Embryonic facial prominence (tissue), 1 donor: ENCODE measurements around the gene TCF12.

Experiments
- DNase-seq: peaks from one replicate; pipeline ENCODE4 v3.0.0-alpha.2; 2016; ENCODE audit errors: extremely low spot score

The TCF12 gene

DNA sequence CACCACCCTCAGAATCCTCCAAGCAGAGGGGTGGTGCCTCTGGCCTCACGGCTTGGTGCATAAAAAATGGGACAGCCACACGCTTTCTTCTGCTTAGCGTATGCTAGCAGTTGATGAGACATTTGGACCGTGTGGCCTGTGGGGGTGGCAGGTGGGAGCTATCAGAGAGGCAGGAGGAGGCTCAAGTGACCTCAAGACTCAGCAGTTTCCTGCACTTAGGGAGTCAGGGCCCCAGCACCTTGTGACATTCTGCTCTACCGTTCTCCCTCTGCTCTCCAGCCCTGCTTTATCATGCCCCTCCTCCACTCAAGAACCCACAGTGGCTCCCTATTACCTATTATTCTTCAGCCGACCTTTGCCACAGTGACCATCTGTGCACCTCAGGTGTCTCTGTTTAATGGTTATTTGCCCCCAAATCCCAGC is 416.9 kb downstream of the TCF12 start:
- DNase-seq = no peak

DNA sequence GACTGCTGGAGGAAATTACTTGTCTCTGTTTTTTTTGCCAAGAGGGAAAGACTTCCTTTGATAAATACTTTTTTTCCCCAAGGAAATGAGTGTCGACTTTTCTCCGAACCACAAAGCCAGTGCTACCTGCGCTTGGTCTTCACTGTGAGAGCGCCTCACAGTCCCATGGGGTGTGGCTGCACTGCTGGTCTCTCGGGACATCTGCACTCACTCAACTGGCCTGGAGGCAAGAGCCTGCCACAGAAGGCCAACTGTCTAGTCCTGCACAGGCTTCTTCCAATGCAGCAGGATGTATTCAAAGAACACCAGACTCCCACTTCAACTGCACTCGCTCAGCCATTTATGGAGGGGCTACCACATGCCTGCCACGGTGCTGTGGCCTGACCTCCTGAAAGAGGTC is 417.3 kb downstream of the TCF12 start:
- no peak for DNase-seq

DNA sequence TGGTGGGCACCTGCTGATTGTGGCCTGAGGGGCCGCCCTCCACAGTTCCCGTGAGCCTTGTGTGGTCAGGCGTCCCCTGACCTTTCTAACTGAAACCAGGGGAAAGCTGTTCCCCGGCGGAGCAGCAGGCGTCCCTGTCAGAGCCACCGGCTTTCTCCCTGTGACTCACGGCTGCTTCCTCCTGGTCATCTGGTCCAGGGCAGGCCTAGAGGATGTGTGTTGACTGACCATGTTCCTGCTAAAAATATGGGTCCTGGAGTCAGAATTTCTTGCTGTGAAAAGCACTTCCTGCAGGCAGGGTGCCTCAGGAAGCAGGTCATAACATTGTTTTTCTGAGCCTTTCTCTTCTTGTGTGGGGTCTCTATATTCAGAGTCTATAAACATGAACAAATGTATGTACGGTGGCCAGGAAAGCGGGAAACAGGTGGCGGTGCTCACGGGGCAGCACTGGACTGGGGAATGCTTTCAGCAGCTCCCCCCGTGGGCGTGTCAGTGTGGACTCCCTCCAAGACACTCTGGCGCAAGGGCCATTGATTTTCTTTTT is 419.5 kb downstream of the TCF12 start:
- DNase-seq = no peak

DNA sequence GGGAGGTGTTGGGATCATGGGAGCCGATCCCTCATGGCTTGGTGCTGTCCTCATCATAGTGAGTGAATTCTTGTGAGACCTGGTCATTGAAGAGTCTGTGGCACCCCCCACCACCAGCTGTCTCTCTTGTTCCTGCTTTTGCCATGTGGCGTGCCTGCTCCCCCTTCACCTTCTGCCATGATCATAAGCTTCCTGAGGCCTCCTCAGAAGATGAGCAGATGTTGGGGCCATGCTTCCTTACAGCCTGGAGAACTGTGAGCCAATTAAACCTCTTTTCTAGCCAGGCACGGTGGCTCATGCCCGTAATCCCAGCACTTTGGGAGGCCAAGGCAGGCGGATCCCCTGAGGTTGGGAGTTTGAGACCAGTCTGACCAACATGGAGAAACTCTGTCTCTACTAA is 420.9 kb downstream of the TCF12 start:
- no peak for DNase-seq
